HG03103 (cell line): ENCODE data around the gene NCAM2.

Experiments
- ATAC-seq: cut with Tn5 transposase; IDR thresholded peaks from one replicate; pipeline ENCODE4 v1.9.1; 2021; ENCODE audit warnings: low read depth; ENCODE audit not compliant: unreplicated experiment

Gene NCAM2

DNA sequence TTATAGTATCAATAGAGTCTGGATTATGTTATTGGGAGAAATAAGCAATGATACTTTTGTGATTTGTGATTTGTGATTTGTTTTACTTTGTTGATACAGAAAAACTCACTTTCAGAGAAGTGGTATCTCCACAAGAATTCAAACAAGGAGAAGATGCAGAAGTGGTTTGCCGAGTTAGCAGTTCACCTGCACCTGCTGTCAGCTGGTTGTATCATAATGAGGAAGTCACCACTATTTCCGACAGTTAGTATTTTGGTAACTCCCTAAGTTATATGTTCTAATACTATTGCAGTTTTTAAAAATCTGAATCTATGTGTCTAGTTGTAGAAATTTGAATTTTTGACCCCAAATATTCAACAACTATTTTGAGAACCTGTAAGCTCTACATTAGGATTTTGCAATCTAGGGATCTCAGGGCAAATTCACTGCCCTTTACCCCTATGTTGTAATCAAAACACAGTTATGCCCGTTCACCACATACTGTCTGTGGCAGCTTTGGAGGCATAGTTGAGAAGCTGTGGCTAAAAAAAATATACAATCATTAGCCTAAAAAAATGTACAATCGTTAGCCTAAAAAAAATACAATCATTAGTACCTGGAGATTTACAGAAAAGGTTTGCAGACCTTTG, 288.1 kb downstream of the NCAM2 start:
- no peak for ATAC-seq

GRCh38 chr21:21290751-21291150, 292.5 kb downstream of the NCAM2 start:
- no peak for ATAC-seq

DNA sequence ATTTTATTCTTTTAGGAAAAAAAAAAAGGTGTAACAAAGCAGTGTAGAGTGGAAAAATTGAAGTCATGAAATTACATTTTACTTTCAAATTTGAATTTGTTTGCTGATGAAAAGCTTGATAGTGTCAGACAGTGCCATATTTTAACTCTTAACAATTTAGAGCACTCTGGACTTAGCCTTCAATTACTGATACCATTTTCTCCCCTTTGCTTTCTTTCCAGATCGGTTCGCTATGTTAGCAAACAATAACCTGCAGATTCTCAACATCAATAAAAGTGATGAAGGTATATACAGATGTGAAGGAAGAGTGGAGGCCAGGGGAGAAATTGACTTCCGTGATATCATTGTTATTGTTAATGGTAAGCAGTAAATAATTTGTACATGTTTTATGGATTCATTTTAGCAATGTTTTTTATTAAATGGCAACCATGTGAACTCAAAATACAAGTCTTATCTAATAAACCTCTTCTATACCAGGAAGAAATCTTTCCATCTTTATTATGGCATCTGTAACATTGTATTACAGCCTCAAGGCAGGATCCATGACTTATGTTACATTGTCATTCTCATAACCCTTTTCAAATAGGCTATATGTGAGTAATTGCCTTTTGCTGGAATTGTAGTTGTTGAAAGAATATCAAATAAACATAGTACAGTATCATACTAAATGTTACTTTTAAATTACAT, 293.8 kb downstream of the NCAM2 start:
- ATAC-seq = no peak

GRCh38 chr21:21295303-21295702, 297.1 kb downstream of the NCAM2 start:
- ATAC-seq = no peak

DNA sequence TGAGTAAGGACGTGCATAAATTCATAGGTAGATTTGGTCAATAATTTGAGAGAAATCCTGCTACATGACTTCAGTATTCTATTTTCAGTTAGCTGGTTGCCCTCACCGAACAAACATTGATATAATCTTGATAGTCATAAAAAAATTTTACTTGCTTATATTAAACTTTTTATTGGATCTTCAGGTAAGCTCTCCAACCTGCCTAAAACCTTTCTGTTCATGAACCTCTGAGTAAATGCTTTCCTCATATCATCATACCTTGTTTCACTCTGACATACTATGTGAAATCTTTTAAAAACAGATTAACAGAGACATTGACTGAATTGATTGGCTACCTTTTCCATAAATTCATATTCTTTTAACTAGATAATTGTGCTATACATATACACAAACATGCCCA, 299.0 kb downstream of the NCAM2 start:
- no peak for ATAC-seq

- ATAC-seq = no peak
These were observed 302.8 kb downstream of the NCAM2 start for GRCh38 chr21:21301013-21301412.

DNA sequence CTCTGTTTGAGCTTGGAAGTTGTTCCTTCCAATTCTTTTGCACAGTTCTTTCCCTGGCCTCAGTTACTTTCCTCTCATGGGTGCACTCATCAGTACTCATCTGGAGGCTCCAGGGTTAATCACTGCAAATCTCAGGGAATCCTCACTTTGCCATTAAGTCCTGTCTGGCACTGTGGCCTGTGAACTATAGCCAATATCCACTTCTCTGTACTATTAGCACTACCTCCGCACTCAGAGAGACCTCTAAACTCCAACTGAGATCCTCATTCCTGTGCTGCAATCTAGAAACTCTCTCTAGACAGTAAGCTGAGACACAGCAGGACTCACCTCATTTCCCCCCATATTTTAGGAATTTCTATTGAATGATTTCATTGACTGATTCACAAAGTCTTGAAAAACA, 311.3 kb downstream of the NCAM2 start:
- no peak for ATAC-seq

GRCh38 chr21:21324297-21324696, 326.1 kb downstream of the NCAM2 start:
- no peak for ATAC-seq

GRCh38 chr21:21332492-21332891, 334.3 kb downstream of the NCAM2 start:
- no peak for ATAC-seq

DNA sequence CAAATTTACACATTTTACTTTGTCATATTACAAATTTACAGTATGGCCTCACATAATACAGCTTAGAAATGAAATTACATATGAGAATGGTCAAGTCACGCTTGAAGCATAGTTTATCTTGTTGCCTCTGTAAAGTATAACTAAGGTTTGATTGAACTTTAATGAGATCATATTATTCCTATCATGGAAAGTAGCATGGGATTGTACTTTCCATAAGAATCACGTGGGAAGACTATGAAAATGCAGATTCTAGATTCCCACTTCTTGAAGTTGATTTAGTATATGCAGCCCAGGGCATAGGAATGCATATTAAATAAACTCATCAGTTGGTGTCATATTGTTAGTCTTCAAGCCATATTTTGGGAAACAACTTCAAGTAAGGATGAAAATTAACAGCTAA, 342.8 kb downstream of the NCAM2 start:
- no peak for ATAC-seq

DNA sequence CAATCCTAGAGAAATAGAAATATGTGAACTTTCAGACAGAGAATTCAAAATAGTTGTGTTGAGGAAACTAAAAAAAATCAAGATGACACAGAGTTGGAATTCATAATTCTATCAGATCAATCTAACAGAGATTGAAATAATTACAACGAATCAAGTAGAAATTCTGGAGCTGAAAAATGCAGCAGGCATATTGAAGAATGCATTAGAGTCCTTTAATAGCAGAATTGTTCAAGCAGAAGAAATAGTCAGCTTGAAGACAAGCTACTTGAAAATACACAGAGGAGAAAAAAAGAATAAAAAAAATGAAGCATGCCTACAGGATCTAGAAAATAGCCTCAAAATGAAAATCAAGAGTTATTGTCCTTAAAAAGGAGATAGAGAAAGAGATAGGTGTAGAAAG, 347.1 kb downstream of the NCAM2 start:
- ATAC-seq = no peak

DNA sequence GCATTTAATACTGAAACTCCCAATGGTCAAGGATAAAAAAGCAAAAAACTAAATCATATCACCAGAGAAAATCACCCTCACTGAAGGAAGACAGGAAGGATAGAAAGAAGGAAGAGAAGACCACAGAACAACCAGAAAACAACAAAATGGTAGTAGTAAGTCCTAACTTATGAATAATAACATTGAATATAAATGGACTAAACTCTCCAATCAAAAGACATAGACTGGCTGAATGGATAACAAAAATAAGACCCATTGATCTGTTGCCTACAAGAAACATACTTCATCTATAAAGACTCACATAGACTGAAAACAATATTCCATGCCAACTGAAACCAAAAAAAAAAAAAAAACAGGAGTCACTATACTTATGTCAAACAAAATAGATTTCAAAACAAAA, 347.7 kb downstream of the NCAM2 start:
- no peak for ATAC-seq

- ATAC-seq = no peak
These were observed 368.1 kb downstream of the NCAM2 start for GRCh38 chr21:21366277-21366676.

GRCh38 chr21:21367583-21367982, 369.4 kb downstream of the NCAM2 start:
- no peak for ATAC-seq

GRCh38 chr21:21373969-21374368, 375.8 kb downstream of the NCAM2 start:
- no peak for ATAC-seq

GRCh38 chr21:21383126-21383525, 384.9 kb downstream of the NCAM2 start:
- no peak for ATAC-seq

DNA sequence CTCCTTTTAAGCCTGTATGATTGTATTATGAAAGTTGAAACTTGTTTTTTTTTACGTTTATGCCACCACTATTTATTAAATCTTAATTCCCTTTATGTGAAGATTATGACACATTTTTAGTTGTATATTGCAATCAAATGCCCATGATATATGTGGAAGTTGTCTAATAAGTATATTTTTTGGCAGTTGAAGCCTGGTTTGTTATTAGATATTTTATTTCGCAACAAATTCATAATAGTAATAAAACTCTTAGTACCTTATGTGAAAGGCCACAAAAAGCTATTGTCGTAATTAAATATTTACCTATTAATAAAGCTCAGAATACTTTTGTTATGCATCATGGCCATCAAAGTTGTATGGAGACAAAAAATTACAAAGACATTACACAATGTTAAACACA, 386.8 kb downstream of the NCAM2 start:
- ATAC-seq = no peak

DNA sequence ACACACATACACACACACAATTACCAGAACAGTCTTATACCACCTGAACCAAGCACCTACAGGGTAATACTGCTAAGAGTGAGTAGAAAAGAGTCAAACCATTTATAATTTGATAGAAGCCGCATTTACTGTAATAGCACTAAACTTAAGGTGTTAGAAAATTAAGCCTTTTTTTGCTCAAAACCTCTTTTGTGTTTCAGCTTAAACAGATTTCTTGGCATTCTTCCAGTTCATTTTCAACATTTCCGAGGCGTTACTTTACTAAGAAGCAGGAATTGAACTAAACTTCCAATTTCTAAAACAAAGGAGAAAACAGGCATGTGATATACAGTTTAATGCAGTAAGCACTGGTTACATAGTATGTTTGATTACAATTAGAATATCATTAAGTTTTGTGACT, 387.2 kb downstream of the NCAM2 start:
- no peak for ATAC-seq

DNA sequence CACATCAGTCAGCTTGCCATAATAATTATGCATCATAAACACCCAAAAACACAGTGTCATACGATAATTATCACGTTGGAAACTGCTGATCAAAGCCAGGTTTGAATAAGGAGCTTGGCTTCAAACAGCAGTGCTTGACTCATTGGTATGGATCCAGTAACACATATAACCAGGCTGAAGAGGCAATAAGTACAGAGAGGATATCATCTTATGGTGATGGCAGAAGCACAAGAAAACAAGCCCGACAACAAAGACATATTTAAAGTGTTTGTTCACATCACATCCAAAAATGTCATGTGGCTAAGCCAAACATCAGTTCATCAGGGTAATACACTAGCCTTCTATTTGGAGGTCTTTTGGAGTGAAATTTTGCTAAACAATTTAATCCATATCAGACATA, 389.7 kb downstream of the NCAM2 start:
- ATAC-seq = no peak

- ATAC-seq = no peak
These were observed 395.9 kb downstream of the NCAM2 start for GRCh38 chr21:21394064-21394463.

DNA sequence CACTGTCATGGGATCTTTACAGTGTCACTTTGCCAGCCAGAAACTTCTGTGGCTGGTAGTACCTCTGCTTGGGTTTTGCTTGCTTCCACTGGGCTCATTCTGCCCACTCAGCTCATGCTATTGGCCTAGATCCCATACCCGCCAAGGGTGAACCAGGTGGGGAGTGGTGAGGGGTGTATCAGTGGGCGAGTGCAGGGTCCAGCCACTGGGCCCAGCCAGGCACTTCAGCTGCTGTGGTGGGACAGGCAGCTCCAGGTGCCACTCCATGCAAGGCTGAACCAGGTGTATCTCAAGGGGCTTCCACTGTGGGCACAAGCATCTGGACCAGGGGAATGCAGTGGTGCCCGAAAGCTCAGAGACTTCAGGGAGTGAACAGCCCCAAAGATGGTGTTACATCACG, 398.2 kb downstream of the NCAM2 start:
- ATAC-seq = no peak

DNA sequence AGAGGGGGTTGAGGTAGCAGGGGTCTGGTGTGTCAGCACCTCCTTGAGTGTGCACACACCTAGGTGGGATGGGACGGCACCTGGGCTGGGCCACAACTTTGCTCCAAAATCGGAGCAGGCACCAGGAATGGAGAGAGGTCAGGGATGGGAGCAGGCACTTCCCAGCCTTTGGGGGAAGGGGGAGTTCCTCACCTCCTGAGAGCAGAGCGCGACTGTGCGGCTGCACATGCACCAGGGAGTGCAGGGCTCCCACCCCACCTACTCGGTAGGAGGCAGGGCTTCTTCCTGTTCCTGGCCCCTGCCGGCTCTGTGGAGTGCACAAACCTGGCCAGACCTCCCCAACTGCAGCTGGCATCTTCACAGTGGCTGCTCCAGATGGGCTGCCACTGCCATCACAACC, 399.3 kb downstream of the NCAM2 start:
- no peak for ATAC-seq

DNA sequence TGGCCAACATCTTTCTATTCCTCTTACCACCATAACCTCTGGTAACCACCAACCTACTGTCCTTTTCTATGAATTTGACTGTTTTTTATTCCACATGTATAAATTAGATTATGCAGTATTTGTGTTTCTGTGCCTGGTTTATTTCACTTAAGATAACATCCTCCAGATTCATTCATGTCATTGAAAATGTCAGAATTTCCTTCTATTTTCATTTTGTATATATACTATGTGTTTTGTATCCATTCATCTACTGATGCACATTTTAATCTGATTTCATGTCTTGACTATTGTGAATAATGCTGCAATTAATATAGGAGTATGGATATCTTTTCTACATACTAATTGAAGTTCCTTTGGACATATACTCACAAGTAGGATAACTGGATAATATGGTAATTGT, 403.2 kb downstream of the NCAM2 start:
- ATAC-seq = no peak
